ENCODE measurements around the gene KLC1.
A peak's percentile ranks its signal among the peaks of the same experiment; 100 is the strongest.
"Not testable (repeated sequence)": the region's sequence is repeated elsewhere in the genome, so short reads cannot be mapped to it uniquely, and the experiment has no call there.

KLC1 gene

DNA sequence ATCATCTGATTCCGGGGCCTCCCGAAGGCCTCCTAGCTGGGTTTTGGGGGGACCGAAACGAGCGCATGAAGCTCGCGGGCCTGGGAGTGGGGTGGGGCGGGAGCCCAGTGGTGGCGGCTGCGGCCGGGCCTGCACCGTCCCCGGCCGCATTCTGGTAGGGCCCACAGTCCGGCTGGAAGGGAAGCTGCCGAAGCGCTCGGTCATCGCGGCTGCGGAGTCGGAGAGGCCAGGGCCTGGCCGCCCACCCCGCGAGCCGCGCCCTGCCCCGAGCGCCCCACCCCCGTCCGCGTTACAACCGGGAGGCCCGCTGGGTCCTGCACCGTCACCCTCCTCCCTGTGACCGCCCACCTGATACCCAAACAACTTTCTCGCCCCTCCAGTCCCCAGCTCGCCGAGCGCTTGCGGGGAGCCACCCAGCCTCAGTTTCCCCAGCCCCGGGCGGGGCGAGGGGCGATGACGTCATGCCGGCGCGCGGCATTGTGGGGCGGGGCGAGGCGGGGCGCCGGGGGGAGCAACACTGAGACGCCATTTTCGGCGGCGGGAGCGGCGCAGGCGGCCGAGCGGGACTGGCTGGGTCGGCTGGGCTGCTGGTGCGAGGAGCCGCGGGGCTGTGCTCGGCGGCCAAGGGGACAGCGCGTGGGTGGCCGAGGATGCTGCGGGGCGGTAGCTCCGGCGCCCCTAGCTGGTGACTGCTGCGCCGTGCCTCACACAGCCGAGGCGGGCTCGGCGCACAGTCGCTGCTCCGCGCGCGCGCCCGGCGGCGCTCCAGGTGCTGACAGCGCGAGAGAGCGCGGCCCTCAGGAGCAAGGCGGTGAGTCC is at the start of gene KLC1:
TSS of gene KLC1 (plus strand) at position 528 of the 819 bp plus-strand sequence. CDS start 25,354 bp downstream, outside the sequence.
- peak; percentile 64 for DNase-seq (ENCODE audit: low spot score)

- no peak for DNase-seq (ENCODE audit: low spot score)
Observed at GRCh38 chr14:103581206-103581605, 47.8 kb upstream of the KLC1 start.

DNA sequence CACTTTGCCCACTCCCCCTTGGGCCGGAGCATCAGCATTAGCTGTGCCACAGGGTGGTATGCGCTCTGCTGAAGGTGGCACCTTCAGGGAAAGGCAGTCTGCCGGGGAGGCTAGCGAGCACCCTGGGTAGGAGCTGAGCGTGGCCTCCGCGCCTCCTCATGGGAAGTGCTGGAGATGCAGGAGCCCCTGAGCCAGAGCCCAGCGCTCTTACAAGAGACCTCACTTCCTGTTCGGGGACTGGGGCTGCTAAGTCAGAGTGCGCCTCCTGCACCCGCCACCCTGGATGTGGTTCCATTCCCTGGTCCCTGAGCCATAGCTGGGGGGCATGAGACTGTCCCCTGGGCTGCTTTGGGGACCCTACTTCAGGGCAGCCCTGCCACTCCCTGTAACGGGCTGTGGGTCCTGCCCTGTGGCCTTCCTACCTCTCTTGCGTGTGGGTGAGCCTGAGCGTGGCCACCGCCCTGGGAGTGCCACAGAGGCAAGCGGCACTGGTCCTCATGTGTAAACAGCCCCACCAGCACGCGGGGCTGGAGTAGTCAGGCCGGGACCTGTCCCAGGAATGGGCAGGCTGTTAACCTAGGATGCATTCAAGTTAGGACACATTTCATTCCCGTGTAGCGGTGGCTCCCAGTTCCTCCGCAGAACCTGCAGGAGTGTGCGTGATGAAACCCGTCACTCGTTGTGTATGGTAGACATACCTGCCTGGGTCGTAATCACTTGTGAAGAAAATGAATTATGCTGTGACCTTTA is 46.9 kb upstream of the KLC1 start:
- no peak for DNase-seq (ENCODE audit: low spot score)

GRCh38 chr14:103584326-103584915 is 44.6 kb upstream of the KLC1 start:
- no peak for DNase-seq (ENCODE audit: low spot score)

GRCh38 chr14:103593577-103593976 is 35.4 kb upstream of the KLC1 start:
- no peak for DNase-seq (ENCODE audit: low spot score)

GRCh38 chr14:103594265-103594664 is 34.7 kb upstream of the KLC1 start:
- peak; percentile 19 for DNase-seq (ENCODE audit: low spot score)

DNA sequence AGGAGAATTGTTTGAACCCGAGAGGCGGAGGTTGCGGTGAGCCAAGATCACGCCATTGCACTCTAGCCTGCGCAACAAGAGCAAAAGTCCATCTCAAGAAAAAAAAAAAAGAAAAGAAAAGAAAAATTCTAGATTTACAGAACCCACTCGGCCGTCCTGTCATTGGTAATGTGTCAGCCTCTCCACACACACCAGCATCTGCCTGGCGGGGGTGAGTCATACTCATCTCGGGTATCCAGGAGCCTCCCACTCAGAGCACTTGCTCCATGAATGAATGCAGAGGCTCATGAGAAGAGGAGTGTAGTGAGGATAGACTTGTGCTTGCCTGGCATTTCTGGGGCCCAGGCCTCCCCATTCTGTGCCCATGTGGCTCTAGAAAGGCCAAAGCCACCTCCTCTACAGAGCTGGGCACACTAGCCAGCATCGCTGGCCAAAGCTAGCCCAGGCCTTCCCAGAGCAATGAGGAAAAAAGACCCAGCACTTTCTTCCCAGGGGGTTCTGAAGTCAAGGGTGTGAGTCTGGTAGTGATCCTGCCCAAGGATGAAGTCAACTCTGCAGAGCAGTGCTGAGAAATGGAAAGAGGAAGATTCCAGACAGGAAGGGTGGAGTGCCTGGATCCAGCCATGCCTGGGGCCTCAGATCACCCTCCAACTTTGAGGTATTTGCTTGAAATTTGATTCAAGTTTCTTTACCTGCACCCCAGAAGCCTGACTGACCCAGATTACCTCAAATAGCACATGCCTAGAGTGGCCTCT is 31.2 kb upstream of the KLC1 start:
- no peak for DNase-seq (ENCODE audit: low spot score)

- no peak for DNase-seq (ENCODE audit: low spot score)
Observed at GRCh38 chr14:103600503-103600902, 28.5 kb upstream of the KLC1 start.

GRCh38 chr14:103604620-103605019 is 24.4 kb upstream of the KLC1 start:
- no peak for DNase-seq (ENCODE audit: low spot score)

DNA sequence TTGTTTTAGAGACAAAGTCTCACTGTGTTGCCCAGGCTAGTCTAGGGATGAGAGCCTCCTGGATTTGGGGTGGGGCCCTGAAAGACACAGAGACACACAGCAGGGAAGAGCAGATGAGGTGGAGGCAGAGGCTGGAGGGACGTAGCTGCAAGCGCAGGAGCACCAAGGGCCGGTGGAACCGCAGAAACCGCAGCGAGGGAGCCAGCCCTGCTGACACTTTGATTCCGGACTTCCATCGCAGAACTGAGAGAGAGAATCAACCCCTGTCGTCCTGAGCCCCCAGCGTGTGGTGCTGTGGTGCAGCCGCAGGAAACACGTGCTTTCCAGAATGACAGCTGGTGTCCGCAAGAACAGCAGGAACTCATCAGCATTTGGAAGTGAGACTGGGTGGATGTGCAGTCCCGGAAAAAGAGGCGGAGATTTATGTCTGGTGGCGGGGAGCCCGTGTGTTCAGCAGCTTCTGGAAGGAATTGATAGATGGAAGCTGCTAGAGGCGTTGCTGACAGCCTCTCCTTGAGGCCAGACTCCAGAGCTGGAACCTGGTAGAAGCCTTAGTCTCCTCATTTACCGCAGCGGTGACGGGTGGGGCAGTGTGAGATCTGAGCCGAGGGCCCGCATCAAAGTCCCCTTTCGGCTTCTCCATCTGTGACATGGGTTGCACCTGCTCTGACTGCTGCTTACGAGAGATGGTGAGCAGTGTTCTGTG is 21.9 kb upstream of the KLC1 start:
- DNase-seq (ENCODE audit: low spot score) = peak; percentile 59

DNA sequence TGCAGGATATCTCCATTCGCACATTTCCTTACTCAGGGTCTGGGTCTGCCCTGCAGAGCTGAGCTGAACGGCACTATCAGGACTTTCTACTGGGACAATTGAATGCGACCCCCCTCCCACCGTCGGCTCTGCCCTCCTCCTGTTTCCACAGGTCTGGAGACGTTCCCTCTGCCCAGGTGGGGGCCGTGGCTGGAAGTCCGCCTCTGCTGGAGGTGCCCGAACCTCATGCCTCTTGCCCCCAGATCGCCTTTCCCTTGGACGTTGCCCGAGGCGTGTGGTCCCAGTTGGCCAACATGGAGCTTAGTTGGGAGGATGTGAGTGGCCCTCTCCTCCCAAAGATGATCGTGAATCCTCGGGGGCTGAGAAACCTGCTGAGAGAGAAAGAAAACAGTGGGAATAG is 21.2 kb upstream of the KLC1 start:
- no peak for DNase-seq (ENCODE audit: low spot score)

DNA sequence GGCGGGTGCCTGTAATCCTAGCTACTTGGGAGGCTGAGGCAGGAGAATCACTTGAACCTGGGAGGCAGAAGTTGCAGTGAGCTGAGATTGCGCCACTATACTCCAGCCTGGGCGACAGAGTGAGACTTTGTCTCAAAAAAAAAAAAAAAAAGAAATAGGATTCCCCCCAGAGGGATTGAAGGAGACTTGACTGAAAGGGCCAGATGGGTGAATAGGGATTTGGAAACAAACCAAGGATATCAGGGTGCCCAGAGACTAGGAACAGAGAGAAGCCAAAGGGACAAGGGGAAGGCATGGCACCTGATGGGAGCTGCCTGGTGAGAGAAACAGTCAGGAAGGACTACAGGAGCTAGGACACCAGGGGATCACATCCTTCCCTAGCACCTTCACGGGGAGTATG is 19.9 kb upstream of the KLC1 start:
- not testable (repeated sequence) for DNase-seq (ENCODE audit: low spot score)

GRCh38 chr14:103611215-103611614 is 17.8 kb upstream of the KLC1 start:
- DNase-seq (ENCODE audit: low spot score) = no peak

- DNase-seq (ENCODE audit: low spot score) = peak; percentile 32
Observed at GRCh38 chr14:103613517-103613916, 15.5 kb upstream of the KLC1 start.

DNA sequence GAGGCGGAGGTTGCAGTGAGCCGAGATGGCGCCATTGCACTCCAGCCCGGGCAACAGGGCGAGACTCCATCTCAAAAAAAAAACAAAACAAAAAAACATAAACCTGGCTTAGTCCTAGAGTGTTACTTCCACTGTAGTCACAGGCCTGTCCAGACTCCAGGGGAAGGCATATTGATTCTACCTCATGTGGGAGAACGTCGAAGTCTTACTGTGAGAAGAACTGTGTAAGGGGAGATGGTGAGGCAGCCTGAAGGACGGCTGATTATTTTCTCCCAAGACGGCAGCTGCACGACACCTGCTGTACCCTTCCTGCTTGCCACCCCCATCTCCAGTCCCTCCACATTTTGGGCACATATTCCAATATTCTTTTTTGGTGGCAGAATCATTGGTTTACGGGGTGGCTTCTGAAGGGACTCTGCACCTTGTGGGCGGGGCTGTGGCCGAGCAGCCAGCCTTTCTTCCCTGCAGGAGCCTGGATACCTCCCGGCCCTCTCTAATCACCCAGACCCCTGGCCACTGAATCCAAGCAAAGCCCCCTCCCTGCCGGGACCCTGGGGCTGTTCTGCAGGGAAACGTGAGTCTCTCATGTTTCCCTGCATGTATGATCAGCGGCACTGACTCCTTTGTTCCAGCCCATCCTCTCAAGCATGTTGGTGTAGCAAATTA is 12.2 kb upstream of the KLC1 start:
- DNase-seq (ENCODE audit: low spot score) = no peak

DNA sequence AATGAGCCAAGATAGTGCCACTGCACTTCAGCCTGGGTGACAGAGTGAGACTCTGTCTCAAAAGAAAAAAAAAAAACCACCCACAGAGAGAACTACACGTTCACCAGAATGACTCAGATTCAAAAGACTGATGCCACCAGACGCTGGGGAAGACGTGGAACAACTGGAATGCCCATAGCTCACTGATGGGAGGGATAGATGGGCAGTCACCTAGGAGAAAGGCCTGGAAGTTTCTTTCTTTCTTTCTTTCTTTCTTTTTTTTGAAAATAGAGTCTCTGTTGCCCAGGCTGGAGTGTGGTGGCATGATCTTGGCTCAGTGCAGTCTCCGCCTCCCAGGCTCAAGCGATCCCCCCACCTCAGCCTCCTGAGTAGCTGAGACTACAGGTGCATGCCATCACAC is 10.0 kb upstream of the KLC1 start:
- no peak for DNase-seq (ENCODE audit: low spot score)

DNA sequence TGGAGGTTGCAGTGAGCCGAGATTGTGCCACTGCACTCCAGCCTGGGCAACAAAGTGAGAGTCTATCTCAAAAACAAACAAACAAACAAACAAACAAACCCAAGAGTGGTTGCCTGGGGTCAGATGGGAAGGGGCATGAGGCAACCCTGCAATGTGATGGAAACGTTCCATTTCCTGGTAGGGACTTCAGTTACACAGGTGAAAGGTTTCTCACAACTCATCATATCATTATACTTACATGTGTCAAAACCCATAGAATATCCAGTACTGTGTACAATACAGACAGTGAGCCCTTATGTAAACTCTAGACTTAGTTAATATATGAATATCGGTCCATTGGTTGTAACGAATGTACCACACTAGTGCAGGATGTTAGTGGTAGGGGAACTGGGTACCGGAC is 7.2 kb upstream of the KLC1 start:
- DNase-seq (ENCODE audit: low spot score) = no peak

DNA sequence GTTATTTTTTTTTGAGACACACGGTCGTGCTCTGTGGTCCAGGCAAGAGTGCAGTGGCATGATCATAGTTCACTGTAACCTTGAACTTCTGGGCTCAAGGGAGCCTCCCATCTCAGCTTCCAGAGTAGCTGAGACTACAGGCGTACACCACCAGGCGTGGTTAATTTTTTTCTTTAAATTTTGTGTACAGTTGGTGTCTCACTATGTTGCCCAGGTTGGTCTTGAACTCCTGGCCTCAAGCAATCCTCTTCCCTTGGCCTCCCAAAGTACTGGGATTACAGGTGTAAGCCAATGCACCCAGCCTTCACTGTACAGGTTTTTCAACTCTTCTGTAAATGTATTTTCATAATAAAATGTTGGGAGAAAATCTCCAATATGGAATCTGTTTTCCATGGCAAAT is 5.7 kb upstream of the KLC1 start:
- no peak for DNase-seq (ENCODE audit: low spot score)

GRCh38 chr14:103623883-103624482 is 5.0 kb upstream of the KLC1 start:
- no peak for DNase-seq (ENCODE audit: low spot score)

DNA sequence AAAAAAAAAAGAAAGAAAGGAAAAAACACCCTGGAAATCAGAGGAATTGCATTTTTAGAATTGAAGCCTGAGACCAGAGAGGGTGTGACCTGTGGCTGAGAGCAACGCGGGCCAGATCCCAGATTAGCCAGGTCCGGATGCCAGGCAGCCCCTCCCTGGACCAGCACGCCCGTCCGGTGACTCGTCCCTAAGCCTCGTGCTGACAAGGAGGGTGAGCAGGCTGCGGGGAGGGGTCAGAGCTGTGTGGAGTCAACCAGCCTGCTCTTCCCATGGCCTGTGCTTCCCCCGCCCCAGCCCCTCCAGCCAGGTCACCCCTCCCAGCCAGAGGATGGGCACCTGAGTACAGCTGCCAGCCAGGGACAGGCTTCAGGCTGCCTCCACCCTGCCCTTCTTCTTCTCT is 4.2 kb upstream of the KLC1 start:
- no peak for DNase-seq (ENCODE audit: low spot score)
